Colonic mucosa (tissue), 4 donors: Measurements from ENCODE around the gene NEUROG1. TPM values are rescaled to one million over a fixed set of nuclear protein-coding genes. Genes with fewer than 3 reads are reported as not detected.

Source experiments
- DNase-seq: peaks from one replicate; pipeline ENCODE4 v3.0.0-alpha.2; 2020
- H3K27ac ChIP-seq: fragments of 200-600 bp; one replicate; pipeline ENCODE4 v1.8.0; 2021
- H3K27me3 ChIP-seq: fragments of 200-600 bp; one replicate; pipeline ENCODE4 v1.8.0; 2021
- H3K36me3 ChIP-seq: fragments of 200-600 bp; one replicate; pipeline ENCODE4 v1.8.0; 2021
- H3K4me1 ChIP-seq: fragments of 200-600 bp; one replicate; pipeline ENCODE4 v1.8.0; 2021; ENCODE audit warnings: mild to moderate bottlenecking
- H3K4me3 ChIP-seq: fragments of 200-600 bp; one replicate; pipeline ENCODE4 v1.8.0; 2021
- H3K9ac ChIP-seq, 2 donors: one replicate each; pipeline ENCODE4 v1.7.0; 2013; ENCODE audit warnings: control low read depth in 2 of 2, low read depth in 2 of 2, low read length in 2 of 2
- H3K9me3 ChIP-seq: fragments of 200-600 bp; one replicate; pipeline ENCODE4 v1.8.0; 2021
- CTCF ChIP-seq: fragments of 200-600 bp; IDR thresholded peaks from one replicate; pipeline ENCODE4 v1.8.0; 2022; ENCODE audit warnings: antibody characterized with exemption, mild to moderate bottlenecking
- intact Hi-C: fragments of 100-400 bp; cut with DNase I; formaldehyde crosslinking; loops from one replicate; pipeline ENCODE4 v1.14.1; 2022
- total RNA-seq, 2 donors: library from RNA; stranded (reverse); fragmentation: NEBNext Ultra II Directional in 1 of 2; extraction: Animal tissue kit (Norgen Biotek cat#: 25700) in 1 of 2; gene quantifications; one replicate each; pipeline ENCODE4 v1.2.1, GENCODE V29; 2021
- donor health status: healthy.
- donor health status: DM: no; HTN: no; CAD: no.
- donor health status: DM: no; HTN: no; CAD: no.

Gene NEUROG1
- total RNA-seq, 2 donors from 2014 or later = not detected

GRCh38 chr5:135508496-135509005, 27.2 kb downstream of the NEUROG1 start:
- peaks cover 11% of the 10 kb centered on the region for H3K27me3 ChIP-seq
- H3K36me3 ChIP-seq = no peaks in the 10 kb centered on the region
- intact Hi-C loops = no loop called here
- no peak for DNase-seq
- no peak for TF ChIP-seq CTCF
- no peaks in the 10 kb centered on the region for H3K9me3 ChIP-seq
- no peak overlapping the region for H3K9ac ChIP-seq
- H3K4me1 ChIP-seq = no peaks in the 10 kb centered on the region
- H3K27ac ChIP-seq = no peak overlapping the region
- H3K4me3 ChIP-seq = no peak overlapping the region

GRCh38 chr5:135505973-135506372, 29.8 kb downstream of the NEUROG1 start:
- Histone ChIP-seq H3K27ac (no peak overlapping the region), H3K9ac (no peak overlapping the region), H3K36me3 (no peaks in the 10 kb centered on the region), H3K9me3 (no peaks in the 10 kb centered on the region), H3K4me1 (no peaks in the 10 kb centered on the region), H3K27me3 (peaks cover 11% of the 10 kb centered on the region), H3K4me3 (no peak overlapping the region)
- no peak for DNase-seq
- TF ChIP-seq CTCF = no peak
- intact Hi-C loops = no loop called here

- H3K27me3 ChIP-seq = peaks cover 11% of the 10 kb centered on the region
- H3K36me3 ChIP-seq = no peaks in the 10 kb centered on the region
- no peak overlapping the region for H3K4me3 ChIP-seq
- no peak for DNase-seq
- intact Hi-C loops = no loop called here
- H3K9ac ChIP-seq = no peak overlapping the region
- H3K9me3 ChIP-seq = no peaks in the 10 kb centered on the region
- no peak for TF ChIP-seq CTCF
- H3K4me1 ChIP-seq = no peaks in the 10 kb centered on the region
- no peak overlapping the region for H3K27ac ChIP-seq
These were observed 31.4 kb downstream of the NEUROG1 start for GRCh38 chr5:135504376-135504775.

GRCh38 chr5:135503871-135504270, 31.9 kb downstream of the NEUROG1 start:
- no peak for DNase-seq
- no peak for TF ChIP-seq CTCF
- Histone ChIP-seq H3K4me1 (no peaks in the 10 kb centered on the region), H3K9me3 (no peaks in the 10 kb centered on the region), H3K9ac (no peak overlapping the region), H3K27me3 (peaks cover 7% of the 10 kb centered on the region), H3K27ac (no peak overlapping the region), H3K36me3 (no peaks in the 10 kb centered on the region), H3K4me3 (no peak overlapping the region)
- intact Hi-C loops = no loop called here

GRCh38 chr5:135502836-135503520, 32.8 kb downstream of the NEUROG1 start:
- Histone ChIP-seq H3K9me3 (no peaks in the 10 kb centered on the region), H3K27me3 (peaks cover 5% of the 10 kb centered on the region), H3K4me1 (no peaks in the 10 kb centered on the region), H3K36me3 (no peaks in the 10 kb centered on the region), H3K9ac (no peak overlapping the region), H3K4me3 (no peak overlapping the region), H3K27ac (no peak overlapping the region)
- no peak for DNase-seq
- no peak for TF ChIP-seq CTCF
- intact Hi-C loops = no loop called here
